ENCODE data around the gene UCKL1. TPM values are rescaled to one million over a fixed set of nuclear protein-coding genes. Genes with fewer than 3 reads are reported as not detected.
A peak's percentile ranks its signal among the peaks of the same experiment; 100 is the strongest.

The UCKL1 gene
- total RNA-seq, 3 donors from 2014 or later = 37.4 to 57.8 (median 43.6) TPM

- ATAC-seq (no peak), DNase-seq (no peak)
- Histone ChIP-seq H3K36me3 (ENCODE audit: low read depth) (peaks cover 17% of the 10 kb centered on the region), H3K4me3 (no peak overlapping the region), H3K4me1 (ENCODE audit: low read depth) (peaks cover 29% of the 10 kb centered on the region), H3K9me3 (no peaks in the 10 kb centered on the region)
- TF ChIP-seq, protein P1, sequence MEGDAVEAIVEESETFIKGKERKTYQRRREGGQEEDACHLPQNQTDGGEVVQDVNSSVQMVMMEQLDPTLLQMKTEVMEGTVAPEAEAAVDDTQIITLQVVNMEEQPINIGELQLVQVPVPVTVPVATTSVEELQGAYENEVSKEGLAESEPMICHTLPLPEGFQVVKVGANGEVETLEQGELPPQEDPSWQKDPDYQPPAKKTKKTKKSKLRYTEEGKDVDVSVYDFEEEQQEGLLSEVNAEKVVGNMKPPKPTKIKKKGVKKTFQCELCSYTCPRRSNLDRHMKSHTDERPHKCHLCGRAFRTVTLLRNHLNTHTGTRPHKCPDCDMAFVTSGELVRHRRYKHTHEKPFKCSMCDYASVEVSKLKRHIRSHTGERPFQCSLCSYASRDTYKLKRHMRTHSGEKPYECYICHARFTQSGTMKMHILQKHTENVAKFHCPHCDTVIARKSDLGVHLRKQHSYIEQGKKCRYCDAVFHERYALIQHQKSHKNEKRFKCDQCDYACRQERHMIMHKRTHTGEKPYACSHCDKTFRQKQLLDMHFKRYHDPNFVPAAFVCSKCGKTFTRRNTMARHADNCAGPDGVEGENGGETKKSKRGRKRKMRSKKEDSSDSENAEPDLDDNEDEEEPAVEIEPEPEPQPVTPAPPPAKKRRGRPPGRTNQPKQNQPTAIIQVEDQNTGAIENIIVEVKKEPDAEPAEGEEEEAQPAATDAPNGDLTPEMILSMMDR (IDR thresholded peaks at IDR 0.05) = no peak
- intact Hi-C loops (cut with DNase I, micrococcal nuclease) = no loop called here
These were observed 26.7 kb upstream of the UCKL1 start for GRCh38 chr20:63982937-63983336.

DNA sequence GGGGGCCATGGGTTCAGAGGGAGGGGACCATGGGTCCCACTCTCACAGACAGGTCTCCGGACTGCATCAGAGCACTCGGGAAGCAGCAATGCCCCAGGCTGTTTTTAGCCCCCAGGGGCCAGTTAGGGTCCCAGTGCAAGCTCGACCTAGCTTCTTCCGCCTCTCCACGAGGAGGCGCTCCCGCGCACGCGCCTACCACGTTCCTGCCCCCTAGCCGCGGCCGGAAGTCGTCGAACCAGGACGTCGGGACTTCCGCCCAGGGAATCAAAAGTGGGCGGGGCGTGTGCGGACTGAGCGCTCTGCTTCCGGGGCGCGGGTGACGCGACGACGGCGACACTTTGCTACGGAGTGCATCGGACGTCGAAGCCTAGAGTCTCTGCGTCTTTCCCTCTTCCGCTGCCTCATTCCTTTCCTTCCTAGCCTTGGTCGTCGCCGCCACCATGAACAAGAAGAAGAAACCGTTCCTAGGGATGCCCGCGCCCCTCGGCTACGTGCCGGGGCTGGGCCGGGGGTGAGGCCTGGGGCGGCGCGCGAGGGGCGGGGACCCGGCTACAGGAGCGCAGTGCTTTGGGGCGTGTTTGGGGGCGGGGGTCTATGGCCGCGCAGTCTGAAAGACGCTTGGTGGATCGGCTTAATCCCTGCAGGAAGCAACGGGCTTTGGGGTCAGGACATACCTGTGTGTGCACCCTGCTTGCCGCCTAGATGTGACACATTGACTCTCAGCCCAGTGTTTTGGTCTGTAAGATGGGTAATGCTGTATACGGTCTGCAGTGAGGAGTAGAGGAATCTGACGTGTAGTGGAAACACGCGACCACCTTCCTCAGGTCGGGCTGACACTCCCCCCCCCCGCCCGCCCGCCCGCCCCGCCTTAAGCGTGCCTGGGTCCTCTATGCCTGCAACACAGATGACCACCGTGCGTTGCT, 24.9 kb upstream of the UCKL1 start, which contains the start of gene PRPF6:
Gene PRPF6, plus strand, starts transcription at position 327 of the 923 bp plus-strand sequence. Its CDS starts 114 bp downstream, at position 441.
- TF ChIP-seq, protein P1 (IDR thresholded peaks at IDR 0.05) = peak; percentile 87
- DNase-seq (peak; percentile 94 to 97 (median 97)), ATAC-seq (peak; percentile 92)
- intact Hi-C loops (cut with DNase I, micrococcal nuclease) = no loop called here
- Histone ChIP-seq H3K4me3 (peak within 1 kb of the TSS; percentile 91), H3K36me3 (ENCODE audit: low read depth) (peaks cover 17% of the 10 kb centered on the region), H3K4me1 (ENCODE audit: low read depth) (peaks cover 29% of the 10 kb centered on the region), H3K9me3 (no peaks in the 10 kb centered on the region)

DNA sequence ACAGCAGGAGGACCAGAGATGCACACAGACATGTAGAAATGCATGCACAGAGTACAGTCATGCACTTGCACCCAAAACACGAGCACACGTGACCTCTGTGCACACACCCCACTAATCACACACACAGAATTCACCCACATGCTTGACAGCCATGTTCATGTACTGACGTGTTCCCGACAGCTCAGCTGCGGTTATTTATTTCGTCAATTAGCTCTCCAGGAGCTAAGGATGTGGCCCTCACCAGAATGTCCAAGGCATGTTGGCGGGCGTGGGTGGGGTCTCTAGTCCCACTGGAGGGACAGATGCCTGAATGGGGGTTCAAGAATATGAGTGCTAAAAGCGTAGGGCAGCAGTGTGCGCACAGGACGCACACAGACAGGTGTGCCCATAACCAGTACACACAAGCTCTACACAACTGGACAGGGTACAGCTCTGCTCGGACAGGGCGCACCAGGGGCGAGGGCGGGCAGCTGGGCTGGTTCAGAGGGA, 24.1 kb upstream of the UCKL1 start:
- H3K4me1 ChIP-seq (ENCODE audit: low read depth) = peaks cover 29% of the 10 kb centered on the region
- H3K4me3 ChIP-seq = no peak overlapping the region
- H3K9me3 ChIP-seq = no peaks in the 10 kb centered on the region
- TF ChIP-seq, protein P1 (IDR thresholded peaks at IDR 0.05) = no peak
- ATAC-seq = peak; percentile 4
- intact Hi-C loops (cut with DNase I, micrococcal nuclease) = no loop called here
- DNase-seq = no peak
- H3K36me3 ChIP-seq (ENCODE audit: low read depth) = peaks cover 11% of the 10 kb centered on the region

DNA sequence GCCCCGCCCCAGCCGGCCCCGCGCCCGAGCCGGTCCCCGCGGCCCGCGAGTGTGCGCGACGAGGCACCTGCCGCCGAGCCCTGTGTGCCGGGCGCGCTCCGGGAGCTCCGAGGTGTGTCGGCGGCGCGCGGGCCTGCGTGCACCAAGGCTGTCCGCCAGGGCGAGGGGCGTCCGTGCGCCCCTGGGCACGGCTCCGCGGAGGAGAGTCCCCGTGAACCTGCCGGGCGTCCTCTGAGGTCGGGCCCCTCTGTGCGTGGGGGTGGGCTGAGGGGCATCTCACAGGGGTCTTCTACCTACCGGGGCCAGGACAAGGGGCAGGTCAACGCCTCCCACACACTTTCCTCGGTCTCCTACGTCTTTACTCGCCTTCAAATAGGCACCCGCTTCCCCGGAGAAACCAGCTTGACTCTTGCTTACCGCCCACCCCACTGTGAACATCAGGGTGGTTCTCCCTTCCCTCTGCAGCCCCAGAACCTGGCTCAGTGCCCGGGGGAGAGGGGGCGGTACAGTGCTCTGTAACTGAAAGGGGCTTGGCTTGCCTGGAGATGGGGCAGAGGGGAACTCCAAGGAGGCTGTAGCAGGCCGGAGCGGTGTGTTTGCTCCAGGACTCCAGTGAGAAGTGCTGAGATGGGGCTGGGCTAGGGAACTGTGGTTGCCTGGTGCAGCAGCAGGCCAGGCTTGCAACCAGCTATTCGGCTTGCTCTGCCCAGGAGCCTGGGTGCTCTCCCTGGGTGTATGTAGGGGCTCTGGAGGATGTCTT, 23.5 kb upstream of the UCKL1 start, which contains the start of gene SAMD10:
Gene SAMD10, minus strand, starts transcription at position 86 of the 760 bp plus-strand sequence. CDS start 175 bp downstream, outside the sequence.
- Histone ChIP-seq H3K4me3 (peak within 1 kb of the TSS; percentile 28), H3K4me1 (ENCODE audit: low read depth) (peaks cover 29% of the 10 kb centered on the region), H3K9me3 (no peaks in the 10 kb centered on the region), H3K36me3 (ENCODE audit: low read depth) (peaks cover 9% of the 10 kb centered on the region)
- TF ChIP-seq, protein P1 (IDR thresholded peaks at IDR 0.05) = peak; percentile 9
- DNase-seq = peak; percentile 51 to 81 (median 76)
- ATAC-seq = peak; percentile 40
- intact Hi-C loops (cut with DNase I, micrococcal nuclease) = no loop called here

- no peak for ATAC-seq
- peaks cover 3% of the 10 kb centered on the region for H3K36me3 ChIP-seq (ENCODE audit: low read depth)
- DNase-seq = peak in 1 of 3 donors; percentile 62
- peaks cover 29% of the 10 kb centered on the region for H3K4me1 ChIP-seq (ENCODE audit: low read depth)
- peak overlapping the region; percentile 28 for H3K4me3 ChIP-seq
- TF ChIP-seq, protein P1 (IDR thresholded peaks at IDR 0.05) = no peak
- intact Hi-C loops (cut with DNase I, micrococcal nuclease) = no loop called here
- no peaks in the 10 kb centered on the region for H3K9me3 ChIP-seq
These were observed 23.0 kb upstream of the UCKL1 start for GRCh38 chr20:63979229-63979556.

Data from mucosa of descending colon (tissue), 3 donors.